Measurements from ENCODE around the gene DLX5. TPM values are rescaled to one million over a fixed set of nuclear protein-coding genes. Genes with fewer than 3 reads are reported as not detected.

The DLX5 gene
- total and polyA plus RNA-seq, 2 of the 4 experiments (the other 2 are of a cell fraction): not detected

DNA sequence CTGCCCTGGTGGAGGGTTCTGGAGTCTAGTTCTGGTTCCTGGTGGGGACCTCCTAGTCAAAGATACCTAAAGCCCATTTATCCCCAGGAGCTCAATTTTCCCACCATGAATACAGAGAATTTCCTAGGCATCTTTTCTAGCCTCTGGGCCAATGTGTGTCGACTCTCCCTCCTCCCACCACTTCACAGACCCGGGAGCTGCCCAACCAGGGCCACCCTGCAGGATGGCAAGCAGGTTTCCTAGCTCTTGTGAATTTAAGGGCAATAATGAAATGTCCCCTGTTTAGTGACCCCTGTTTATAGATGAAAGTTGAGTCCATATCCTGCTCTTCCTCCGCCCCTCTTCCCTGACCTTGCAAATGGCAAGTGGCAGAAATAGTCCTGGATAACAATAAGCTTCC, 9.4 kb downstream of the DLX5 start:
- H3K36me3 ChIP-seq (ENCODE audit: control insufficient read depth, insufficient read depth, low read length): no peaks in the 10 kb centered on the region
- TF ChIP-seq, protein P1, sequence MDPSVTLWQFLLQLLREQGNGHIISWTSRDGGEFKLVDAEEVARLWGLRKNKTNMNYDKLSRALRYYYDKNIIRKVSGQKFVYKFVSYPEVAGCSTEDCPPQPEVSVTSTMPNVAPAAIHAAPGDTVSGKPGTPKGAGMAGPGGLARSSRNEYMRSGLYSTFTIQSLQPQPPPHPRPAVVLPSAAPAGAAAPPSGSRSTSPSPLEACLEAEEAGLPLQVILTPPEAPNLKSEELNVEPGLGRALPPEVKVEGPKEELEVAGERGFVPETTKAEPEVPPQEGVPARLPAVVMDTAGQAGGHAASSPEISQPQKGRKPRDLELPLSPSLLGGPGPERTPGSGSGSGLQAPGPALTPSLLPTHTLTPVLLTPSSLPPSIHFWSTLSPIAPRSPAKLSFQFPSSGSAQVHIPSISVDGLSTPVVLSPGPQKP (IDR thresholded peaks at IDR 0.05; ENCODE audit: borderline replicate concordance, low read depth, low read length): no peak
- TF ChIP-seq NFE2L2 (IDR thresholded peaks at IDR 0.05; ENCODE audit: low read depth, low read length) (no peak), CHD1 (IDR thresholded peaks at IDR 0.05; ENCODE audit: low read depth, low read length) (no peak), MXI1 (IDR thresholded peaks at IDR 0.05; ENCODE audit: borderline replicate concordance, low read depth, low read length) (no peak), RAD21 (IDR thresholded peaks at IDR 0.05; ENCODE audit: low read length) (no peak), FOS (IDR thresholded peaks at IDR 0.05; ENCODE audit: low read depth, low read length) (no peak), POLR2A (IDR thresholded peaks at IDR 0.05; ENCODE audit: low read depth, low read length) (no peak), CEBPB (IDR thresholded peaks at IDR 0.05; ENCODE audit: low read depth, low read length) (no peak), MAFK (IDR thresholded peaks at IDR 0.05; ENCODE audit: low read depth, low read length) (no peak), RCOR1 (IDR thresholded peaks at IDR 0.05; ENCODE audit: insufficient replicate concordance, low read length) (no peak)
- TF ChIP-seq, protein P2, sequence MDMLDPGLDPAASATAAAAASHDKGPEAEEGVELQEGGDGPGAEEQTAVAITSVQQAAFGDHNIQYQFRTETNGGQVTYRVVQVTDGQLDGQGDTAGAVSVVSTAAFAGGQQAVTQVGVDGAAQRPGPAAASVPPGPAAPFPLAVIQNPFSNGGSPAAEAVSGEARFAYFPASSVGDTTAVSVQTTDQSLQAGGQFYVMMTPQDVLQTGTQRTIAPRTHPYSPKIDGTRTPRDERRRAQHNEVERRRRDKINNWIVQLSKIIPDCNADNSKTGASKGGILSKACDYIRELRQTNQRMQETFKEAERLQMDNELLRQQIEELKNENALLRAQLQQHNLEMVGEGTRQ (IDR thresholded peaks at IDR 0.05; ENCODE audit: low read depth, low read length): no peak
- in situ Hi-C loops (cut with MboI; ENCODE audit: low sequenced_read_pairs): no loop called here
- dilution Hi-C loops (cut with HindIII; ENCODE audit: low sequenced_read_pairs, unreplicated experiment): no loop called here
- H3K14ac ChIP-seq (replicated peaks; ENCODE audit: low read depth, low read length): no peak overlapping the region
- H2BK20ac ChIP-seq (ENCODE audit: low read depth, low read length): no peak overlapping the region
- no peak overlapping the region for H2BK5ac ChIP-seq (ENCODE audit: low read depth, low read length, poor library complexity, severe bottlenecking)
- no peak overlapping the region for H2AK5ac ChIP-seq (ENCODE audit: low read depth, low read length)
- H2AFZ ChIP-seq (replicated peaks; ENCODE audit: low read length, poor library complexity): no peak overlapping the region
- no peak overlapping the region for H3K56ac ChIP-seq (ENCODE audit: extremely low read depth, insufficient read depth, low read length)
- POLR2A ChIA-PET (ENCODE audit: unreplicated experiment): no interaction called here
- H3K4me3 ChIP-seq (ENCODE audit: insufficient read depth, low read depth, low read length): no peak overlapping the region
- no peak overlapping the region for H3K9ac ChIP-seq (ENCODE audit: low read depth, low read length)
- H2BK15ac ChIP-seq (ENCODE audit: low read depth, low read length): no peak overlapping the region
- H4K20me1 ChIP-seq (ENCODE audit: insufficient read depth, low read length): no peaks in the 10 kb centered on the region
- no peaks in the 10 kb centered on the region for H3K9me1 ChIP-seq (ENCODE audit: insufficient read depth, low read length)
- no peak for DNase-seq
- no peaks in the 10 kb centered on the region for H3K4me1 ChIP-seq (ENCODE audit: control insufficient read depth, insufficient read depth, low read length)
- H3K23ac ChIP-seq (ENCODE audit: low read depth, low read length): no peak overlapping the region
- intact Hi-C loops (cut with micrococcal nuclease): no loop called here
- no peak overlapping the region for H3K4ac ChIP-seq (ENCODE audit: low read depth, low read length)
- no peak overlapping the region for H3K18ac ChIP-seq (ENCODE audit: low read depth, low read length)
- H3K27me3 ChIP-seq (ENCODE audit: control insufficient read depth, insufficient read depth, low read length): peaks cover 60% of the 10 kb centered on the region
- no peak overlapping the region for H4K5ac ChIP-seq (ENCODE audit: low read depth, low read length)
- H3K4me2 ChIP-seq (ENCODE audit: low read depth, low read length): no peak overlapping the region
- H2BK120ac ChIP-seq (ENCODE audit: low read depth, low read length): no peak overlapping the region
- H4K8ac ChIP-seq (ENCODE audit: low read depth in 2 of 2, low read length in 2 of 2): no peak overlapping the region
- WGBS, 2 experiments (ENCODE audit: extremely low coverage in 2 of 2, insufficient read length in 1 of 2): no CpG with 5 or more reads among the region's 3 CpGs
- H2AK9ac ChIP-seq (replicated peaks; ENCODE audit: low read depth, low read length, poor library complexity): no peak overlapping the region
- H3K27ac ChIP-seq (ENCODE audit: insufficient read depth, low read length): no peak overlapping the region
- BruUV-seq (replicated peaks): no TSS peak
- no peaks in the 10 kb centered on the region for H3K79me1 ChIP-seq (ENCODE audit: low read depth in 1 of 2, low read length in 2 of 2)
- no peak for ATAC-seq (ENCODE audit: low read depth)
- no peak overlapping the region for H4K91ac ChIP-seq (ENCODE audit: insufficient read depth, low read depth, low read length)
- CTCF ChIA-PET: interaction anchor here (0.5 kb wide), 1 partner anchor 1006 kb away, joined by 5 read pairs; no protein-coding TSS in a partner anchor
- H3K9me3 ChIP-seq (ENCODE audit: control insufficient read depth, insufficient read depth, low read length): no peaks in the 10 kb centered on the region

All from IMR-90 (cell line).